SU-DHL-6 (cell line): ENCODE data around the gene PPP2R2B.

Experiments
- H2AFZ ChIP-seq: fragments of 200-600 bp; sonication (generic); 2 replicates; pipeline ENCODE4 v1.6.1; 2014; ENCODE audit warnings: low read depth, mild to moderate bottlenecking, moderate library complexity, mixed read lengths, antibody characterized with exemption, low read length; ENCODE audit not compliant: severe bottlenecking
- H3F3A ChIP-seq: fragments of 200-600 bp; shearing (Covaris generic); 2 replicates; pipeline ENCODE4 v1.6.0; 2016; ENCODE audit warnings: antibody characterized with exemption, mild to moderate bottlenecking; ENCODE audit not compliant: insufficient read depth
- H3K27ac ChIP-seq: fragments of 200-600 bp; sonication (generic); 2 replicates; pipeline ENCODE4 v1.5.1; 2016; ENCODE audit warnings: low read depth, mild to moderate bottlenecking, low read length, moderate library complexity, mixed read lengths
- H3K27me3 ChIP-seq: fragments of 200-600 bp; sonication (generic), shearing (Covaris generic); 2 replicates; pipeline ENCODE4 v1.6.0; 2014; ENCODE audit warnings: mild to moderate bottlenecking, low read length
- H3K36me3 ChIP-seq: fragments of 200-600 bp; sonication (generic); 2 replicates; pipeline ENCODE4 v1.6.1; 2014; ENCODE audit warnings: mild to moderate bottlenecking, low read length, mixed read lengths
- H3K4me2 ChIP-seq: fragments of 300-600, 200-600 bp; shearing (Covaris generic), sonication (generic); 2 replicates; pipeline ENCODE4 v1.6.0; 2014; ENCODE audit warnings: low read length, low read depth, mild to moderate bottlenecking; ENCODE audit not compliant: poor library complexity, severe bottlenecking
- H3K4me3 ChIP-seq: fragments of 200-600 bp; sonication (generic); 2 replicates; pipeline ENCODE4 v1.5.1; 2014; ENCODE audit warnings: antibody characterized with exemption, low read length, mild to moderate bottlenecking, mixed read lengths; ENCODE audit not compliant: insufficient read depth, poor library complexity, severe bottlenecking
- H3K79me2 ChIP-seq: fragments of 200-600 bp; sonication (generic); 2 replicates; pipeline ENCODE4 v1.6.1; 2014; ENCODE audit warnings: mild to moderate bottlenecking, low read length, moderate library complexity; ENCODE audit not compliant: insufficient read depth
- H3K9ac ChIP-seq: fragments of 200-600 bp; sonication (generic); 2 replicates; pipeline ENCODE4 v1.7.0; 2014; ENCODE audit warnings: mild to moderate bottlenecking, low read length
- H3K9me2 ChIP-seq: fragments of 200-600 bp; sonication (generic); replicated peaks from 2 replicates; pipeline ENCODE4 v1.6.1; 2014; ENCODE audit warnings: low read length; ENCODE audit not compliant: insufficient read depth
- H3K9me3 ChIP-seq: fragments of 200-600 bp; sonication (generic); 2 replicates; pipeline ENCODE4 v1.6.1; 2014; ENCODE audit warnings: low read length, mixed read lengths; ENCODE audit not compliant: insufficient read depth
- H4K20me1 ChIP-seq: fragments of 200-600 bp; sonication (generic); 2 replicates; pipeline ENCODE4 v1.6.1; 2014; ENCODE audit warnings: low read depth, mild to moderate bottlenecking, antibody characterized with exemption, low read length, moderate library complexity, mixed read lengths
- EZH2phosphoT487 ChIP-seq: fragments of 200-600 bp; sonication (generic), shearing (Covaris generic); conservative IDR thresholded peaks from 2 replicates; pipeline ENCODE4 v1.6.1; 2018; ENCODE audit warnings: mild to moderate bottlenecking, antibody characterized with exemption, low read length, moderate library complexity, mixed read lengths
- TF ChIP-seq, protein P1 (sequence below): fragments of 200-600 bp; sonication (generic); IDR thresholded peaks from one replicate; pipeline ENCODE4 v1.5.1; 2017; ENCODE audit warnings: antibody characterized with exemption, mild to moderate bottlenecking, low read length, moderate library complexity; ENCODE audit not compliant: insufficient read depth, poor library complexity, severe bottlenecking

The PPP2R2B gene

DNA sequence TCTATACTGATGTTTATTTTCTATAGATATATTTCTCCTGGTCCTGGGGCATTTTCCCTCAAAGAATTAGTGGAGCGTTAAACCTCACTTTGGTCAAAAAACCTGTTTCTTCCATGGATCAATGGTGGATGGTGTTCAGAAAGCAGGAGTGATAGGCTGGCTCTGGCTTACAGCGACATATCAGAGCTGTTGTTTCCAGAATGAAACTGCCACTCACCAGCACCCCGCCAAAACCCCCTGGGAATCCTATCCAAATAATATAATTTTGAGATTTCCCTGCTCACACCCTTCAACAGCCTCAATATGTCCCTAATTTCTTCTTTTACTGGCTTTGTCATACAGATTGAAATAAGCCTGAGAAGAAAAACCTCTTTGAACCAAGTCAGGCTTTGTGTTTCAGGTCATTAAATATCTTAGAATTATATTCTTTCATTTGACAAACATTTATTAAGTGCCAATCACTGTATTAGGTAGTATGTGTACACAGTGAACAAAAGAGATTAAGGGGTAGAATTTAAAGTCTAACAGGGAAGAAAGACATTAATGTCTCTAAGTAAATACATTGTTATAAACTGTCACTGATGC, 218.1 kb downstream of the PPP2R2B start:
- TF ChIP-seq, protein P1, sequence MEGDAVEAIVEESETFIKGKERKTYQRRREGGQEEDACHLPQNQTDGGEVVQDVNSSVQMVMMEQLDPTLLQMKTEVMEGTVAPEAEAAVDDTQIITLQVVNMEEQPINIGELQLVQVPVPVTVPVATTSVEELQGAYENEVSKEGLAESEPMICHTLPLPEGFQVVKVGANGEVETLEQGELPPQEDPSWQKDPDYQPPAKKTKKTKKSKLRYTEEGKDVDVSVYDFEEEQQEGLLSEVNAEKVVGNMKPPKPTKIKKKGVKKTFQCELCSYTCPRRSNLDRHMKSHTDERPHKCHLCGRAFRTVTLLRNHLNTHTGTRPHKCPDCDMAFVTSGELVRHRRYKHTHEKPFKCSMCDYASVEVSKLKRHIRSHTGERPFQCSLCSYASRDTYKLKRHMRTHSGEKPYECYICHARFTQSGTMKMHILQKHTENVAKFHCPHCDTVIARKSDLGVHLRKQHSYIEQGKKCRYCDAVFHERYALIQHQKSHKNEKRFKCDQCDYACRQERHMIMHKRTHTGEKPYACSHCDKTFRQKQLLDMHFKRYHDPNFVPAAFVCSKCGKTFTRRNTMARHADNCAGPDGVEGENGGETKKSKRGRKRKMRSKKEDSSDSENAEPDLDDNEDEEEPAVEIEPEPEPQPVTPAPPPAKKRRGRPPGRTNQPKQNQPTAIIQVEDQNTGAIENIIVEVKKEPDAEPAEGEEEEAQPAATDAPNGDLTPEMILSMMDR: no peak
- TF ChIP-seq EZH2phosphoT487: no peak
- no peaks in the 10 kb centered on the region for H3K9me3 ChIP-seq
- H3K27ac ChIP-seq: no peak overlapping the region
- no peak overlapping the region for H3K4me3 ChIP-seq
- H4K20me1 ChIP-seq: no peaks in the 10 kb centered on the region
- no peaks in the 10 kb centered on the region for H3K36me3 ChIP-seq
- no peaks in the 10 kb centered on the region for H3K9me2 ChIP-seq
- H3F3A ChIP-seq: no peaks in the 10 kb centered on the region
- no peak overlapping the region for H3K9ac ChIP-seq
- no peak overlapping the region for H3K4me2 ChIP-seq
- H2AFZ ChIP-seq: no peak overlapping the region
- no peaks in the 10 kb centered on the region for H3K79me2 ChIP-seq
- H3K27me3 ChIP-seq: no peaks in the 10 kb centered on the region

DNA sequence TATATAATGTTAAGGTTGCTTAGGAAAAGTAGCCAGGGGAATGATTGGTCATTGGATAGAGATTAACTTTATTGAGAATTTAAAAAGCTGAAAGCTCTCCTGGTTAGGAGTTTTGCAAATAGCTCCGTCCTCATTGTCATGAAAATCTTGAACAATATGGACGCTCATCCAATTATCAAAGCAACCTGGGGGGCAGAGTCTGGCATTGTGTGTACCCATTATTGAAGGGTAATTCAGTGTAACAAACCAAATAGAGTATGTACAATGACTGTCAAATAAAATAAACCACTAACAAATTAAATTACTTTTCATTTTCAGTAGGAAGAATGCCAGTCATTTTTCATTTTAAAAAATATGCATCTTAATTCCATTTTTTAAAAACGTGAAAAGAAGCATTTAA, 218.6 kb downstream of the PPP2R2B start:
- Histone ChIP-seq H3K36me3 (no peaks in the 10 kb centered on the region), H2AFZ (no peak overlapping the region), H3K9ac (no peak overlapping the region), H3K27ac (no peak overlapping the region), H3F3A (no peaks in the 10 kb centered on the region), H3K4me3 (no peak overlapping the region), H3K27me3 (no peaks in the 10 kb centered on the region), H3K9me2 (no peaks in the 10 kb centered on the region), H3K4me2 (no peak overlapping the region), H3K79me2 (no peaks in the 10 kb centered on the region), H3K9me3 (no peaks in the 10 kb centered on the region), H4K20me1 (no peaks in the 10 kb centered on the region)
- TF ChIP-seq EZH2phosphoT487: no peak
- TF ChIP-seq, protein P1: no peak

DNA sequence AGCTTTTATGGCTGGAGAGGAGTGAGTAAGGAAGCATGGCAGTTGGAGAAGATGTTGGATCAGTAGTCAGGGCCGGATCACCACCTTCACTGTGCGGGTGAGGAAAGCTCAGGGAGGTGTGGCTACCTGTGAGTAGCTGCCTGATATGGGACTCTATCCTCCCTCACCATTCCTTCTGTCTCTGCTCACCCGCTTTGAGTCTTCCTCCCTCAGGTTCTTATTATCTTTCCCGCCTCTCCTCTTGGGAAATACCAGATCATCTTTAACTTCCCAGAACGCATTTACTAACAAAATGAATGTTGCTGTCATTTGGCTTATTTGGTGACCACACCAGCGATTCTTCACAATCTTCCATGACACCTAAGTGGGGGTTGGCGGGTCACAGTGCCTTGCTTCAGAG, 221.9 kb downstream of the PPP2R2B start:
- Histone ChIP-seq H3K79me2 (no peaks in the 10 kb centered on the region), H3K9me2 (no peaks in the 10 kb centered on the region), H3K9me3 (no peaks in the 10 kb centered on the region), H3K4me2 (no peak overlapping the region), H3K9ac (no peak overlapping the region), H3K4me3 (no peak overlapping the region), H3K27ac (no peak overlapping the region), H4K20me1 (no peaks in the 10 kb centered on the region), H3F3A (no peaks in the 10 kb centered on the region), H3K27me3 (no peaks in the 10 kb centered on the region), H2AFZ (no peak overlapping the region), H3K36me3 (no peaks in the 10 kb centered on the region)
- TF ChIP-seq, protein P1: no peak
- no peak for TF ChIP-seq EZH2phosphoT487

DNA sequence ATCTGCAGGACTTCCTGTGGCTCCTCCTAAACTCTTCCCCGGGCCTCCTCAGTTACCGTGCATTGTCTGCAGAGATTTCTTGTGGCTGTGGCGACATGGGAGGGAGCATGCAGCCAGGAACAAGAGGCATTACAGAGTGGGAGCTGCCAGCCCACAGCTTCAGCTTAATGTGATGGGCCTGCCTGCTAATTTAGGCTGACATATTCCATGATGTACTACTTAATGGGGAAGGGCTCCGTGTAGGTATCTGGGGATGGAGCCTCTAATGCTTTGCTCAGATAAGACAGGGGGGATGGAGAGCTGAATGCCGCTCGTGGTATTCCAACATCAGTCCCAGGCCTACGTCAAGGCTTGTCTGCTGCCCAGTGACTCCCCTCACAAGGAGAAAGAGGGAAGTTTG, 225.0 kb downstream of the PPP2R2B start:
- H2AFZ ChIP-seq: no peak overlapping the region
- H3K4me3 ChIP-seq: no peak overlapping the region
- TF ChIP-seq EZH2phosphoT487: no peak
- TF ChIP-seq, protein P1: no peak
- no peak overlapping the region for H3K27ac ChIP-seq
- no peaks in the 10 kb centered on the region for H3K79me2 ChIP-seq
- no peaks in the 10 kb centered on the region for H3K36me3 ChIP-seq
- no peaks in the 10 kb centered on the region for H4K20me1 ChIP-seq
- H3K9ac ChIP-seq: no peak overlapping the region
- H3K9me3 ChIP-seq: no peaks in the 10 kb centered on the region
- no peaks in the 10 kb centered on the region for H3K27me3 ChIP-seq
- H3K9me2 ChIP-seq: no peaks in the 10 kb centered on the region
- H3F3A ChIP-seq: no peaks in the 10 kb centered on the region
- no peak overlapping the region for H3K4me2 ChIP-seq
